Measurements from ENCODE around the gene MSI2. TPM values are rescaled to one million over a fixed set of nuclear protein-coding genes. Genes with fewer than 3 reads are reported as not detected.

Gene MSI2
- total RNA-seq, 4 donors from 2014 or later: 9.9 to 18.5 (median 13.8) TPM

GRCh38 chr17:57370619-57371018 lies 114.3 kb downstream of the MSI2 start:
- no peak overlapping the region for H3K4me3 ChIP-seq (ENCODE audit: low read depth, poor library complexity, severe bottlenecking)
- WGBS, 2 donors: 95 to 97% methylated on average over 4 of the region's 4 CpGs
- TF ChIP-seq, protein P1, sequence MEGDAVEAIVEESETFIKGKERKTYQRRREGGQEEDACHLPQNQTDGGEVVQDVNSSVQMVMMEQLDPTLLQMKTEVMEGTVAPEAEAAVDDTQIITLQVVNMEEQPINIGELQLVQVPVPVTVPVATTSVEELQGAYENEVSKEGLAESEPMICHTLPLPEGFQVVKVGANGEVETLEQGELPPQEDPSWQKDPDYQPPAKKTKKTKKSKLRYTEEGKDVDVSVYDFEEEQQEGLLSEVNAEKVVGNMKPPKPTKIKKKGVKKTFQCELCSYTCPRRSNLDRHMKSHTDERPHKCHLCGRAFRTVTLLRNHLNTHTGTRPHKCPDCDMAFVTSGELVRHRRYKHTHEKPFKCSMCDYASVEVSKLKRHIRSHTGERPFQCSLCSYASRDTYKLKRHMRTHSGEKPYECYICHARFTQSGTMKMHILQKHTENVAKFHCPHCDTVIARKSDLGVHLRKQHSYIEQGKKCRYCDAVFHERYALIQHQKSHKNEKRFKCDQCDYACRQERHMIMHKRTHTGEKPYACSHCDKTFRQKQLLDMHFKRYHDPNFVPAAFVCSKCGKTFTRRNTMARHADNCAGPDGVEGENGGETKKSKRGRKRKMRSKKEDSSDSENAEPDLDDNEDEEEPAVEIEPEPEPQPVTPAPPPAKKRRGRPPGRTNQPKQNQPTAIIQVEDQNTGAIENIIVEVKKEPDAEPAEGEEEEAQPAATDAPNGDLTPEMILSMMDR (IDR thresholded peaks at IDR 0.05): no peak
- TF ChIP-seq POLR2A (IDR thresholded peaks at IDR 0.05): no peak
- intact Hi-C loops (cut with DNase I; ENCODE audit: low total_unique reads): no loop called here
- no peak for DNase-seq (ENCODE audit: low spot score in 2 of 2)

- no peak overlapping the region for H3K4me3 ChIP-seq (ENCODE audit: low read depth, poor library complexity, severe bottlenecking)
- intact Hi-C loops (cut with DNase I; ENCODE audit: low total_unique reads): no loop called here
- TF ChIP-seq, protein P1 (IDR thresholded peaks at IDR 0.05): no peak
- no peak for TF ChIP-seq POLR2A (IDR thresholded peaks at IDR 0.05)
- DNase-seq (ENCODE audit: low spot score in 2 of 2): no peak
- 80 to 86% methylated on average over 3 of the region's 3 CpGs for WGBS, 2 donors
Measured at GRCh38 chr17:57372156-57372555, 115.8 kb downstream of the MSI2 start.

DNA sequence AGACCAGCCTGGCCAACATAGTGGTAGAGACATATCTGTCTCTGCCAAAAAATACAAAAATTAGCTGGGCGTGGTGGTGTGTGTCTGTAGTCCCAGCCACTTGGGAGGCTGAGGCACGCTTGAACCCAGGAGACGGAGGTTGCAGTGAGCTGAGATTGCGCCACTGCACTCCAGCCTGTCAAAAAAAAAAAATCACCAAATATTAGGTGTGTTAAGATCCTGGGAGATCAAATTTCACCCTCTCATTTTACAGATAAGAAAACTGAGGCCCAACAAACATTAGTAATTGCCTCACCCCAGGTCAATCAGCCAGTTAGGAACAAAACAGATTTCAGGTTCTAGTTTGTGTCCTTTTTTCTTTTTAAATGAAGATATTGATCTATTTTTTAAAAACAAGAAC lies 116.7 kb downstream of the MSI2 start:
- TF ChIP-seq, protein P1 (IDR thresholded peaks at IDR 0.05): no peak
- TF ChIP-seq POLR2A (IDR thresholded peaks at IDR 0.05): no peak
- no peak overlapping the region for H3K4me3 ChIP-seq (ENCODE audit: low read depth, poor library complexity, severe bottlenecking)
- WGBS, 2 donors: 93 to 96% methylated on average over 4 of the region's 4 CpGs
- intact Hi-C loops (cut with DNase I; ENCODE audit: low total_unique reads): no loop called here
- no peak for DNase-seq (ENCODE audit: low spot score in 2 of 2)

GRCh38 chr17:57373756-57374155 lies 117.4 kb downstream of the MSI2 start:
- WGBS, 2 donors: 96 to 100% methylated on average over 2 of the region's 2 CpGs
- DNase-seq (ENCODE audit: low spot score in 2 of 2): no peak
- intact Hi-C loops (cut with DNase I; ENCODE audit: low total_unique reads): no loop called here
- TF ChIP-seq, protein P1 (IDR thresholded peaks at IDR 0.05): no peak
- TF ChIP-seq POLR2A (IDR thresholded peaks at IDR 0.05): no peak
- no peak overlapping the region for H3K4me3 ChIP-seq (ENCODE audit: low read depth, poor library complexity, severe bottlenecking)

GRCh38 chr17:57375040-57375769 lies 118.9 kb downstream of the MSI2 start:
- no peak for TF ChIP-seq POLR2A (IDR thresholded peaks at IDR 0.05)
- TF ChIP-seq, protein P1 (IDR thresholded peaks at IDR 0.05): no peak
- H3K4me3 ChIP-seq (ENCODE audit: low read depth, poor library complexity, severe bottlenecking): no peak overlapping the region
- DNase-seq (ENCODE audit: low spot score in 2 of 2): no peak
- intact Hi-C loops (cut with DNase I; ENCODE audit: low total_unique reads): no loop called here
- WGBS, 2 donors: 76 to 77% methylated on average over 11 of the region's 11 CpGs

DNA sequence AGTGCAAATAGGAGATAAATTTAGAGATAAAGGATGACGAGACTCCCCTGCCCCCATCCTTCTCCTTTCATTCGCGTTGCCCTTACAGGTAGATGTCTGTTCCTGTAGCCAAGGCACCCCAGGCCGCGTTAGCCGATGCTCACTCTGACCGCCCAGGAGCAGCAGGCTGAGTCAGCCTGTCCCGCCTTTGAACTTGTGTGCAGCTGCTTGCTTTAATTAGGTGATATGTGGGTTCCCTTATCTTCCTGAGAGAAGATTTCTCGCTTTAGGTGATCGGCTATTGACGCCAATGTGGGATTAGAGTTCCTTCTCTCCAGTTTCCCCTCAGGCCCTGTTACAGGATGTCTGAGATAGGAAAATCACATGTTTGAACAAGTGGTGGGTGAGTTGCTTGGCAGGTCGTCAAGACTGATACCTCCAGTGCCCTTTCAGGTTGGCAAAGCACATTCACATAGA lies 119.5 kb downstream of the MSI2 start:
- intact Hi-C loops (cut with DNase I; ENCODE audit: low total_unique reads): no loop called here
- H3K4me3 ChIP-seq (ENCODE audit: low read depth, poor library complexity, severe bottlenecking): no peak overlapping the region
- no peak for DNase-seq (ENCODE audit: low spot score in 2 of 2)
- no peak for TF ChIP-seq POLR2A (IDR thresholded peaks at IDR 0.05)
- TF ChIP-seq, protein P1 (IDR thresholded peaks at IDR 0.05): no peak
- whole genome bisulfite sequencing, 2 donors: 59 to 63% methylated on average over 12 of the region's 12 CpGs
